Neural progenitor cell (in vitro differentiated cells): ENCODE results near the gene ACMSD. TPM values are rescaled to one million over a fixed set of nuclear protein-coding genes. Genes with fewer than 3 reads are reported as not detected.

ENCODE experiments used
- DNase-seq: peaks from one replicate; pipeline ENCODE4 v3.0.0-alpha.2; 2016; ENCODE audit warnings: low spot score
- H2AFZ ChIP-seq: fragments of 200-600 bp; sonication (generic); replicated peaks from 2 replicates; pipeline ENCODE4 v1.6.1; 2016; ENCODE audit warnings: antibody characterized with exemption
- H3F3A ChIP-seq: fragments of 200-600 bp; sonication (generic); 2 replicates; pipeline ENCODE4 v1.6.1; 2016; ENCODE audit warnings: antibody characterized with exemption, low read depth
- H3K27ac ChIP-seq: fragments of 200-600 bp; sonication (generic); 2 replicates; pipeline ENCODE4 v1.5.1; 2016; ENCODE audit warnings: mild to moderate bottlenecking
- H3K27me3 ChIP-seq: fragments of 200-600 bp; sonication (generic); 2 replicates; pipeline ENCODE4 v1.6.1; 2016; ENCODE audit warnings: mild to moderate bottlenecking, moderate library complexity
- H3K36me3 ChIP-seq: fragments of 200-600 bp; sonication (generic); 2 replicates; pipeline ENCODE4 v1.5.1; 2016
- H3K4me1 ChIP-seq: fragments of 200-600 bp; sonication (generic); 2 replicates; pipeline ENCODE4 v1.6.1; 2016; ENCODE audit warnings: mixed run types
- H3K4me2 ChIP-seq: fragments of 200-600 bp; sonication (generic); 2 replicates; pipeline ENCODE4 v1.6.1; 2016
- H3K4me3 ChIP-seq: fragments of 200-600 bp; sonication (generic); 2 replicates; pipeline ENCODE4 v1.5.1; 2016
- H3K79me2 ChIP-seq: fragments of 200-600 bp; sonication (generic); 2 replicates; pipeline ENCODE4 v1.6.1; 2016; ENCODE audit warnings: low read depth
- H3K9ac ChIP-seq: fragments of 200-600 bp; sonication (generic); 2 replicates; pipeline ENCODE4 v1.6.1; 2016
- H3K9me3 ChIP-seq: fragments of 200-600 bp; sonication (generic); 2 replicates; pipeline ENCODE4 v1.5.1; 2016; ENCODE audit warnings: low read depth
- H4K20me1 ChIP-seq: fragments of 200-600 bp; sonication (generic); 2 replicates; pipeline ENCODE4 v1.6.1; 2016; ENCODE audit warnings: low read depth
- H3K27ac Mint-ChIP-seq: 3 replicates; pipeline ENCODE4 v1.8.0; 2021; ENCODE audit warnings: mixed read lengths
- H3K27me3 Mint-ChIP-seq: 2 replicates; pipeline ENCODE4 v1.8.0; 2022; ENCODE audit warnings: low read depth, mild to moderate bottlenecking, inconsistent platforms, moderate library complexity, mixed read lengths; ENCODE audit not compliant: insufficient read depth
- H3K36me3 Mint-ChIP-seq: 3 replicates; pipeline ENCODE4 v1.8.0; 2021; ENCODE audit warnings: mixed read lengths
- H3K4me1 Mint-ChIP-seq: 3 replicates; pipeline ENCODE4 v1.8.0; 2021; ENCODE audit warnings: mixed read lengths
- H3K4me3 Mint-ChIP-seq: 3 replicates; pipeline ENCODE4 v1.8.0; 2021; ENCODE audit warnings: mild to moderate bottlenecking, moderate library complexity, mixed read lengths
- H3K9me3 Mint-ChIP-seq: 3 replicates; pipeline ENCODE4 v1.8.0; 2020; ENCODE audit warnings: mixed read lengths
- EZH2 ChIP-seq: fragments of 200-600 bp; sonication (generic); IDR thresholded peaks from 2 replicates; pipeline ENCODE4 v1.6.1; 2017; ENCODE audit warnings: antibody characterized with exemption, mild to moderate bottlenecking, moderate library complexity
- EZH2phosphoT487 ChIP-seq: fragments of 200-600 bp; sonication (generic); IDR thresholded peaks from 2 replicates; pipeline ENCODE4 v1.6.1; 2017; ENCODE audit warnings: antibody characterized with exemption
- total RNA-seq: library from RNA; depleted of rRNA; stranded (reverse); fragments of >200 nt; gene quantifications from 2 replicates; pipeline ENCODE4 v1.2.3, GENCODE V29; 2015; ENCODE audit warnings: low replicate concordance
- TF ChIP-seq, protein P1 (sequence below): fragments of 200-600 bp; sonication (generic); IDR thresholded peaks from 2 replicates; pipeline ENCODE4 v1.5.1; 2017; ENCODE audit warnings: antibody characterized with exemption, mild to moderate bottlenecking

Gene ACMSD
- total RNA-seq, 1 donor from 2014 or later, result not detected

DNA sequence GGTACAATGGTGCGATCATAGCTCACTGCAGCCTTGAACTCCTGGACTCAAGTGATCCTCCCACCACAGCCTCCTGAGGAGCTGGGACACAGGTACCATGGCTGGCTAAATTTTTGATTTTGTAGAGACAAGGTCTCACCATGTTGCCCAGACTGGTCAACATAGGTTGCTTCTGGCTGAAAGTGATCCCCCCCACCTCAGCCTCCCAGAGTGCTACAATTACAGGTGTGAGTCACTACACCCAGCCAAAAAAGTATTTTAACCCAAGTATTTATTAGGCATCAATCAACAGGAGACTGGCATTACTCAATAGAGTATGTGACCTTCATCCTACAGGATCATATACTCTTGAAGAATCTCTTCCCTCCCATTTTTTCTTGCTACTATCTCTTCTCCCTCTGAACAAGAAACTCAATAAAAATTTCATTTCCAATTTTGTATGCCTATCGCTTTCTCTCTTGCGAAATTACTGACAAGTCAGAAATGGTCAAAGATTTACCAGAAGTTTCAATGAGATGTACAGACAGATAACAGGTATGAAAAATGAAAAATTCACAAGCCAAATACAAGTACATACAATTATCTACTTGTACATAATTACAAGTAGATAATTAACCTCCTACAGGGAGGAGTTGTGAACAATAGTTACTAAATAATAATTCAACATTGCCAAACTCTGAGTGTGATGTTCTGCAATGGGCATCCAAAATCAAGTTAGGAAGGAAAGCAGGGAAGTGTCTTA lies 45.3 kb downstream of the ACMSD start:
- no peak overlapping the region for H3K27ac ChIP-seq
- H4K20me1 ChIP-seq, result no peaks in the 10 kb centered on the region
- Mint-ChIP-seq H3K4me1 (no peaks in the 10 kb centered on the region), H3K27me3 (no peaks in the 10 kb centered on the region), H3K27ac (no peak overlapping the region), H3K36me3 (peaks cover 2% of the 10 kb centered on the region), H3K9me3 (no peaks in the 10 kb centered on the region), H3K4me3 (no peak overlapping the region)
- no peak overlapping the region for H3K4me3 ChIP-seq
- no peak overlapping the region for H2AFZ ChIP-seq
- H3K9ac ChIP-seq, result no peak overlapping the region
- no peak for DNase-seq
- TF ChIP-seq EZH2phosphoT487, result no peak
- TF ChIP-seq, protein P1, sequence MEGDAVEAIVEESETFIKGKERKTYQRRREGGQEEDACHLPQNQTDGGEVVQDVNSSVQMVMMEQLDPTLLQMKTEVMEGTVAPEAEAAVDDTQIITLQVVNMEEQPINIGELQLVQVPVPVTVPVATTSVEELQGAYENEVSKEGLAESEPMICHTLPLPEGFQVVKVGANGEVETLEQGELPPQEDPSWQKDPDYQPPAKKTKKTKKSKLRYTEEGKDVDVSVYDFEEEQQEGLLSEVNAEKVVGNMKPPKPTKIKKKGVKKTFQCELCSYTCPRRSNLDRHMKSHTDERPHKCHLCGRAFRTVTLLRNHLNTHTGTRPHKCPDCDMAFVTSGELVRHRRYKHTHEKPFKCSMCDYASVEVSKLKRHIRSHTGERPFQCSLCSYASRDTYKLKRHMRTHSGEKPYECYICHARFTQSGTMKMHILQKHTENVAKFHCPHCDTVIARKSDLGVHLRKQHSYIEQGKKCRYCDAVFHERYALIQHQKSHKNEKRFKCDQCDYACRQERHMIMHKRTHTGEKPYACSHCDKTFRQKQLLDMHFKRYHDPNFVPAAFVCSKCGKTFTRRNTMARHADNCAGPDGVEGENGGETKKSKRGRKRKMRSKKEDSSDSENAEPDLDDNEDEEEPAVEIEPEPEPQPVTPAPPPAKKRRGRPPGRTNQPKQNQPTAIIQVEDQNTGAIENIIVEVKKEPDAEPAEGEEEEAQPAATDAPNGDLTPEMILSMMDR, result no peak
- no peak for TF ChIP-seq EZH2
- no peaks in the 10 kb centered on the region for H3K79me2 ChIP-seq
- no peaks in the 10 kb centered on the region for H3F3A ChIP-seq
- H3K4me2 ChIP-seq, result no peak overlapping the region
- H3K4me1 ChIP-seq, result no peaks in the 10 kb centered on the region
- no peaks in the 10 kb centered on the region for H3K9me3 ChIP-seq
- no peaks in the 10 kb centered on the region for H3K27me3 ChIP-seq
- H3K36me3 ChIP-seq, result no peaks in the 10 kb centered on the region

DNA sequence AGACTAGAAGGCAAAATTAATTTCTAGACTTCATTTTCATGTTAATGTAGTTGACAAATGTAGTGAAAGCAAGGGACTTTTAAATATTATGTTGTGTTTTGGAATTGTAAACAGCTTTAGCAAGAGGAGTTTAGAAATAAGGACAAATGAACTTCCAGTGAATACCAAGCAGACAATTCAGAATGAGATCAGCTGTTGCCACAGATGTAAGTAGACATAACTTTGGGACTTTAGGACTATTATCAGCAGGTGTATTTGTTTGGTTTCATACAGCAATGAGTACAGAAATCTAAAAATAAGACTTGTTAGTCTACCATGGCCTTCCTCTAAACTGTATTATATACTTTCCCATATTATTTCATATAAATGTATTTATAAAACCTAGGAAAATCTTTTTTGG lies 46.0 kb downstream of the ACMSD start:
- Mint-ChIP-seq H3K27ac (no peak overlapping the region), H3K4me1 (no peaks in the 10 kb centered on the region), H3K36me3 (no peaks in the 10 kb centered on the region), H3K4me3 (no peak overlapping the region), H3K27me3 (no peaks in the 10 kb centered on the region), H3K9me3 (no peaks in the 10 kb centered on the region)
- Histone ChIP-seq H3K27me3 (no peaks in the 10 kb centered on the region), H3K27ac (no peak overlapping the region), H3K4me3 (no peak overlapping the region), H3F3A (no peaks in the 10 kb centered on the region), H3K9ac (no peak overlapping the region), H3K79me2 (no peaks in the 10 kb centered on the region), H4K20me1 (no peaks in the 10 kb centered on the region), H3K36me3 (no peaks in the 10 kb centered on the region), H3K4me1 (no peaks in the 10 kb centered on the region), H3K9me3 (no peaks in the 10 kb centered on the region), H2AFZ (no peak overlapping the region), H3K4me2 (no peak overlapping the region)
- TF ChIP-seq, protein P1, result no peak
- no peak for TF ChIP-seq EZH2phosphoT487
- TF ChIP-seq EZH2, result no peak
- DNase-seq, result no peak

DNA sequence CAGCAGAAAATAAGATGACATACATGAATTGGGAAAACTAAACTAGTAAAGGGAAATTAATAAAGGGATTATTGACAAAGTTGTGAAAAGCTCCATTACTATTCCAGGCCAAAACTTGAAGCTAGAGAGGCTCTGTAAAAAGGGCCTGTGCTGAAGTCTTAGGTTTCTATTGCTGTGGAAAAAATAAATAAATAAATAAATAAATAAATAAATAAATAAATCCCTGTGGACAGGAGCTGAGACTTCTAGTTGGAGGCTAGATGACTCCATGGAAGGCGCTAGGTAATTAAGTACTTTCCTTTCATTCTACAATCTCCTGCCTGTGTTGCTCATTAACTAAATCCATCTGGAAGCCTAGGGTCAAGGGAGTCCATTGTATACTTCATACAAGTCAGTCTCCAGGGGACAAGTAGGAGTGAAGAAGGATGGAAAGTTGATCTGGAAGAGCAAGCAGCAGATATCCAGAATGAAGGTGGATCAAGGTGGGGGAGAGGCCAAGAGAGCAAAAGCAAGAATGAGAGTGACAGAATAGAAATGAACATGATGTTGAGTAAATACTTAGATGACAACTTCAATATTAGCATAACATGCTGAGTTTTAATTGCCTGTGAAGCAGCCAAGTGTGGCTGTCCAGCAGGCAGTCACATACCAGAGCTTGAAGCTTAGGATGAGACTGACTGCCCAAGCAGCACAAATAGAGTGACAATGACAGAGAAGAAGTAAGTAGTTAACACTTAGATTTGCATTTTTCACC lies 54.0 kb downstream of the ACMSD start:
- no peak overlapping the region for H3K9ac ChIP-seq
- DNase-seq, result peak; percentile 13
- H3K36me3 Mint-ChIP-seq, result no peaks in the 10 kb centered on the region
- H3K27me3 ChIP-seq, result no peaks in the 10 kb centered on the region
- no peaks in the 10 kb centered on the region for H3K9me3 ChIP-seq
- H3K4me2 ChIP-seq, result peak overlapping the region; percentile 33
- H3K27me3 Mint-ChIP-seq, result no peaks in the 10 kb centered on the region
- H3K36me3 ChIP-seq, result no peaks in the 10 kb centered on the region
- no peak overlapping the region for H3K27ac ChIP-seq
- H3K27ac Mint-ChIP-seq, result no peak overlapping the region
- no peak overlapping the region for H3K4me3 ChIP-seq
- peaks cover 6% of the 10 kb centered on the region for H3K4me1 Mint-ChIP-seq
- no peaks in the 10 kb centered on the region for H3K79me2 ChIP-seq
- no peaks in the 10 kb centered on the region for H4K20me1 ChIP-seq
- no peak for TF ChIP-seq EZH2
- TF ChIP-seq, protein P1, result no peak
- TF ChIP-seq EZH2phosphoT487, result no peak
- no peak overlapping the region for H3K4me3 Mint-ChIP-seq
- H2AFZ ChIP-seq, result no peak overlapping the region
- no peaks in the 10 kb centered on the region for H3K9me3 Mint-ChIP-seq
- H3K4me1 ChIP-seq, result peaks cover 9% of the 10 kb centered on the region
- H3F3A ChIP-seq, result peaks cover 5% of the 10 kb centered on the region
